Ishikawa (cell line): Measurements from ENCODE around the gene LPAR3.

ENCODE experiments used
- CEBPB ChIP-seq: IDR thresholded peaks from 2 replicates; pipeline ENCODE4 v1.6.1; 2012
- CREB1 ChIP-seq: IDR thresholded peaks from 2 replicates; pipeline ENCODE4 v1.6.1; 2012; ENCODE audit warnings: low read depth
- EGR1 ChIP-seq: IDR thresholded peaks from 2 replicates; pipeline ENCODE4 v1.6.1; 2012
- EP300 ChIP-seq: IDR thresholded peaks from 2 replicates; pipeline ENCODE4 v1.6.1; 2012; ENCODE audit warnings: borderline replicate concordance
- FOXM1 ChIP-seq: IDR thresholded peaks from 2 replicates; pipeline ENCODE4 v1.6.1; 2012; ENCODE audit warnings: low read depth, borderline replicate concordance
- NFIC ChIP-seq: IDR thresholded peaks from 2 replicates; pipeline ENCODE4 v1.6.1; 2012
- RAD21 ChIP-seq: IDR thresholded peaks from 2 replicates; pipeline ENCODE4 v1.6.1; 2012; ENCODE audit warnings: low read depth
- TAF1 ChIP-seq: IDR thresholded peaks from 2 replicates; pipeline ENCODE4 v1.6.1; 2012; ENCODE audit warnings: low read depth, mild to moderate bottlenecking
- TCF12 ChIP-seq: IDR thresholded peaks from 2 replicates; pipeline ENCODE4 v1.6.1; 2012; ENCODE audit warnings: low read depth
- TEAD4 ChIP-seq: IDR thresholded peaks from 2 replicates; pipeline ENCODE4 v1.6.1; 2012
- YY1 ChIP-seq: IDR thresholded peaks from 2 replicates; pipeline ENCODE4 v1.6.1; 2012; ENCODE audit warnings: low read depth
- ZBTB7A ChIP-seq: IDR thresholded peaks from 2 replicates; pipeline ENCODE4 v1.6.1; 2012; ENCODE audit warnings: low read depth
- TF ChIP-seq, protein P1 (sequence below): IDR thresholded peaks from 2 replicates; pipeline ENCODE4 v1.6.1; 2012
- TF ChIP-seq, protein P2 (sequence below): IDR thresholded peaks from 2 replicates; pipeline ENCODE4 v1.6.1; 2012; ENCODE audit warnings: low read depth, mild to moderate bottlenecking
- TF ChIP-seq, protein P3 (sequence below): IDR thresholded peaks from 2 replicates; pipeline ENCODE4 v1.6.1; 2012

LPAR3 gene

DNA sequence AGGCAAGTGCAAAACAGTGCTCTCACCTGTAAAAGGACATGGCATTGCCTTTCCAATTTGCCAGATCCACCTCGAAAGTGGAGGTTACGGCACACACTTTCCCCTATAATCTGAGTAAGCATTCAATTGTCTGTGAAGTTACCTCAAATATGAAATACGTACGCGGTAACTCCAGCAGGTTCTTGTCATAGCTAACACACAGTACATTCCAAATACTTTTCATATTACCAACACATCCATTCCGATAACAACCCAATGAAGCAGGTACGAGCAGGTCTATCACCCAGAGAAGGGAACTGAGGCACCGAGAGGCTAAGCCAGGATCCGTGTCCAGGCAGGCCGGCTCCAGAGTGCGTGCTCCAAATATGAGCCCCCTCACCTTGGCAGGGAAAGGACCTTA, 46.8 kb upstream of the LPAR3 start:
- TF ChIP-seq TEAD4 (no peak), YY1 (no peak), CEBPB (no peak), RAD21 (no peak), EP300 (no peak), NFIC (no peak), EGR1 (no peak), ZBTB7A (no peak), FOXM1 (no peak), TCF12 (no peak), CREB1 (no peak), TAF1 (no peak)
- TF ChIP-seq, protein P1, sequence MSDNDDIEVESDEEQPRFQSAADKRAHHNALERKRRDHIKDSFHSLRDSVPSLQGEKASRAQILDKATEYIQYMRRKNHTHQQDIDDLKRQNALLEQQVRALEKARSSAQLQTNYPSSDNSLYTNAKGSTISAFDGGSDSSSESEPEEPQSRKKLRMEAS = no peak
- TF ChIP-seq, protein P2, sequence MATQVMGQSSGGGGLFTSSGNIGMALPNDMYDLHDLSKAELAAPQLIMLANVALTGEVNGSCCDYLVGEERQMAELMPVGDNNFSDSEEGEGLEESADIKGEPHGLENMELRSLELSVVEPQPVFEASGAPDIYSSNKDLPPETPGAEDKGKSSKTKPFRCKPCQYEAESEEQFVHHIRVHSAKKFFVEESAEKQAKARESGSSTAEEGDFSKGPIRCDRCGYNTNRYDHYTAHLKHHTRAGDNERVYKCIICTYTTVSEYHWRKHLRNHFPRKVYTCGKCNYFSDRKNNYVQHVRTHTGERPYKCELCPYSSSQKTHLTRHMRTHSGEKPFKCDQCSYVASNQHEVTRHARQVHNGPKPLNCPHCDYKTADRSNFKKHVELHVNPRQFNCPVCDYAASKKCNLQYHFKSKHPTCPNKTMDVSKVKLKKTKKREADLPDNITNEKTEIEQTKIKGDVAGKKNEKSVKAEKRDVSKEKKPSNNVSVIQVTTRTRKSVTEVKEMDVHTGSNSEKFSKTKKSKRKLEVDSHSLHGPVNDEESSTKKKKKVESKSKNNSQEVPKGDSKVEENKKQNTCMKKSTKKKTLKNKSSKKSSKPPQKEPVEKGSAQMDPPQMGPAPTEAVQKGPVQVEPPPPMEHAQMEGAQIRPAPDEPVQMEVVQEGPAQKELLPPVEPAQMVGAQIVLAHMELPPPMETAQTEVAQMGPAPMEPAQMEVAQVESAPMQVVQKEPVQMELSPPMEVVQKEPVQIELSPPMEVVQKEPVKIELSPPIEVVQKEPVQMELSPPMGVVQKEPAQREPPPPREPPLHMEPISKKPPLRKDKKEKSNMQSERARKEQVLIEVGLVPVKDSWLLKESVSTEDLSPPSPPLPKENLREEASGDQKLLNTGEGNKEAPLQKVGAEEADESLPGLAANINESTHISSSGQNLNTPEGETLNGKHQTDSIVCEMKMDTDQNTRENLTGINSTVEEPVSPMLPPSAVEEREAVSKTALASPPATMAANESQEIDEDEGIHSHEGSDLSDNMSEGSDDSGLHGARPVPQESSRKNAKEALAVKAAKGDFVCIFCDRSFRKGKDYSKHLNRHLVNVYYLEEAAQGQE = no peak
- TF ChIP-seq, protein P3, sequence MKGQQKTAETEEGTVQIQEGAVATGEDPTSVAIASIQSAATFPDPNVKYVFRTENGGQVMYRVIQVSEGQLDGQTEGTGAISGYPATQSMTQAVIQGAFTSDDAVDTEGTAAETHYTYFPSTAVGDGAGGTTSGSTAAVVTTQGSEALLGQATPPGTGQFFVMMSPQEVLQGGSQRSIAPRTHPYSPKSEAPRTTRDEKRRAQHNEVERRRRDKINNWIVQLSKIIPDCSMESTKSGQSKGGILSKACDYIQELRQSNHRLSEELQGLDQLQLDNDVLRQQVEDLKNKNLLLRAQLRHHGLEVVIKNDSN = no peak

DNA sequence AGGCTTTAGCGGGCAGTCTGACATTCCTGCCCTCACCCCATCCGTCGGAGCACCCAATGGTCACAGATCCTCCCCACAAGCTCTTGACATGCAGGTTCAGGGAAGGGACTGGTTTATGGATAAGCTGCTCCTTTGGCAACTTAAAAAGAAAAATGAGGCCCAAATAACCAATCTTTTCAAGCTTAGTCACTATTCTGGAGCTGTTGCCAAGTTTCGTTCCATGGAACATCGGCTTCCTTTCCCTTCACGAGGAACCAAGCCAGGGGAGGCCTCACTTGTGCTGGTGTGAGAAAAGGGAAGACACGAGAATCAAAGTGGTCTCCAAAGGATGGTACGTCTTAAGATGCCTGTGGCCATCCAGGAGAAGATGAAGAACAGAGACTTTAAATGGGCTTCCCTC, 46.1 kb upstream of the LPAR3 start:
- TF ChIP-seq CEBPB = no peak
- TF ChIP-seq RAD21 = no peak
- no peak for TF ChIP-seq CREB1
- no peak for TF ChIP-seq TEAD4
- TF ChIP-seq TAF1 = no peak
- no peak for TF ChIP-seq FOXM1
- TF ChIP-seq TCF12 = no peak
- no peak for TF ChIP-seq EGR1
- TF ChIP-seq EP300 = no peak
- no peak for TF ChIP-seq YY1
- TF ChIP-seq, protein P3 = no peak
- TF ChIP-seq, protein P2 = no peak
- no peak for TF ChIP-seq NFIC
- TF ChIP-seq ZBTB7A = no peak
- TF ChIP-seq, protein P1 = no peak

DNA sequence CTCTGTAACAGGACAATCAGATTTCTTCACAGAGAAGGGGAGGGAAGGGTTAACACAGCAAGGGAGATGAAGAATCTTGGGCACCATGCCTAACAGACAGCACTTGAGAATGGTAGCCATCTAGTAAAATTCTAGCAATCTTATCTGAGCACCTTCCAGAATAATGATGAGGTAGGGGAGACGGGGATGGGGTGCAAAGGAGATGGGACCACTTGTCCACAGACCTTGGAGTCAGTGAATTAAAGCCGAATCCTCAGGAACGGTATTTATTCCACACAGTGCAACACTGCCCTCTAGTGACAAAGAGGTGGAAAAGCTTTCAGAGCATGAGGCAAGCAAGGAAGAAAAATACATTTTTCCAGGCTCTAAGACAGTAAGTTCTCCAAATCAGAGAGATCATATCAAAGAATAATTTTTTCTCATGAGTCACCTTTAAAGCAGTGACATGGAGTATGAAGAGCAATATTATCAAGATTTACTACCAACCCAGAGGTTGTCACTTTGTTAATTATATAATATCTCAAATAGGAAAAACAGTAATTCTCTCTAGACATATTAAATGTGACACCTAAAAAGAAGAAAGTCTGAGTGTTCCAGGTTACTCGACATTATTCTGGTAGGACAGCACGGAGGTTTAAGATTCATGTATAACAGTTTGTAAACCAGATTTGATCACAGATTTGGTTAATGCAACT, 43.3 kb upstream of the LPAR3 start:
- TF ChIP-seq EP300 (no peak), YY1 (no peak), FOXM1 (no peak), TEAD4 (no peak), RAD21 (peak; percentile 95), NFIC (no peak)
- TF ChIP-seq, protein P3 = no peak

DNA sequence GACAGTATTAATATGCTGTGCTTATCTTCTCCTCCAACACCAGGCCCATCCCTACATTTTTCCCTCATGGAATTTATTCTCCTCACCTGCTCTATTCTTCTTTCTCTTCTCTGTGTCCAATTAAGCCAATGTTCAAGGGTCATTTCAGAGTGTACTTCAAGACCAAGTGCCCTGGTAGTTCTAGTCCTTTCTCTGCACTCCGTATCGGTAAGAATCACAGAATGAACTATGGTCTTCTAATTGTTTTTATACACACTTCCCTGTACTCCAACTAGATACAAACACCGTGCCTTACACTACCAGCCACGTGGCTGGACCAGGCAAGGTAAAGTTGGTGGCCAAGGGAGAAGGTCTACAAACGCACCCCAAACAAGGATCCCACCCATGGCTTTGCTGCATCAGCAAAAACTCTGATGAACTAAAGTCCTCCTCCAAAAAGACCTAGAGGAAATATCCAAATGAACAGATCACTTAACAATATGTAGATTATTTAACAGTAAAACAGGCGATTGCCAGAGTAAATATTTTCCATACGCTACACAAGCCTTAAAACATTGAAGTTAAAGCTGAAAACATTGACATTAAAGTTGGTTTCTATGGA, 40.1 kb upstream of the LPAR3 start:
- TF ChIP-seq TAF1 (no peak), TCF12 (no peak), YY1 (no peak), TEAD4 (no peak), RAD21 (no peak), ZBTB7A (no peak), CREB1 (no peak), FOXM1 (no peak), EP300 (no peak), EGR1 (no peak), NFIC (no peak), CEBPB (no peak)
- TF ChIP-seq, protein P3 = no peak
- TF ChIP-seq, protein P1 = no peak
- TF ChIP-seq, protein P2 = no peak
